Measurements from ENCODE around the gene TPP1. TPM values are rescaled to one million over a fixed set of nuclear protein-coding genes. Genes with fewer than 3 reads are reported as not detected.

Gene TPP1
- total RNA-seq, 1 donor from 2014 or later, result 207 TPM

GRCh38 chr11:6616596-6617250, 2.5 kb downstream of the TPP1 start:
- Histone ChIP-seq H3K4me1 (peaks cover 19% of the 10 kb centered on the region), H3K4me3 (no peak overlapping the region), H3K36me3 (peaks cover 30% of the 10 kb centered on the region), H3K9me3 (no peaks in the 10 kb centered on the region), H3K27me3 (no peaks in the 10 kb centered on the region), H3K27ac (no peak overlapping the region)
- DNase-seq (no peak), ATAC-seq (no peak)
- TF ChIP-seq CTCF (IDR thresholded peaks at IDR 0.05), result no peak
- intact Hi-C loops (cut with DNase I), result no loop called here

DNA sequence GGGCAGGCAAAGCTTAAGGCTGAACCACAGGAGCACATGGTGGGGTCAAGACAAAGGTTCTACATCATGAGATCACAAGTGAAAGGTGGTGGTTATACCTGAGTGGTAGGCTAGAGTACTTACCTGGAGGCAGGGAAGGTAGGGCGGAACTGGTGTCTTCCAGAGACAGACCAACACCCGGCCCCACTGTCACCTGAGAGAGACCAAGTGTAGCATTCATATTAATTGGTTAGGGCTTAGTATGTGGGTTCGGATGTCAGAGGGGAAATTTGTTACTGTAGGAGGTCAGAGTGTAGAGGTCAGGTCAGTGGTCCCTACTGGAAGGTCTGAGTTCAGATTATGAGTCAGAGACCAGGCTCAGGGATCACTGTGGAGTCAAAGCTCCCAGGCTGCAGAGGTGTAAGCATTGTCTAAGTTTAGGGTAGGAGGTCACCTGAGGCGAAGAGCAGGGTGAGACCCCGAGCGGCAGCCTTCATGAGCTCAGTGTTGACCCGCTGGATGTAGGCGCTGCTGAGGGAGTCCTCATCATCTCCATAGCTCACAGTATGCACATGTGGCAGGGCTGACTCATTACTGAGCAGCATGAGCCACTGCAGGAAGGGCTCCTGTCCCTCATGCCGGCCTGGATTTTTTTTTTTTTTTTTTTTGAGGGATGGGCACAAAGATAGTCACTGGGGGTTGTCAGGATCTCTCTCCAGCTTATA, 3.2 kb downstream of the TPP1 start:
- H3K4me1 ChIP-seq, result peaks cover 19% of the 10 kb centered on the region
- peaks cover 33% of the 10 kb centered on the region for H3K36me3 ChIP-seq
- no peak for TF ChIP-seq CTCF (IDR thresholded peaks at IDR 0.05)
- H3K27me3 ChIP-seq, result no peaks in the 10 kb centered on the region
- no peaks in the 10 kb centered on the region for H3K9me3 ChIP-seq
- no peak overlapping the region for H3K4me3 ChIP-seq
- H3K27ac ChIP-seq, result no peak overlapping the region
- ATAC-seq, result no peak
- DNase-seq, result no peak
- intact Hi-C loops (cut with DNase I), result no loop called here

- ATAC-seq, result no peak
Measured at GRCh38 chr11:6615046-6615445, 4.2 kb downstream of the TPP1 start.

GRCh38 chr11:6614446-6614845, 4.8 kb downstream of the TPP1 start:
- DNase-seq (no peak), ATAC-seq (no peak)
- Histone ChIP-seq H3K4me1 (peaks cover 23% of the 10 kb centered on the region), H3K4me3 (no peak overlapping the region), H3K27ac (no peak overlapping the region), H3K36me3 (peaks cover 49% of the 10 kb centered on the region), H3K27me3 (no peaks in the 10 kb centered on the region), H3K9me3 (no peaks in the 10 kb centered on the region)
- TF ChIP-seq CTCF (IDR thresholded peaks at IDR 0.05), result no peak
- intact Hi-C loops (cut with DNase I), result no loop called here

More at GRCh38 chr11:6615046-6615445, 4.2 kb downstream of the TPP1 start:
- no peaks in the 10 kb centered on the region for H3K27me3 ChIP-seq
- H3K4me1 ChIP-seq, result peaks cover 23% of the 10 kb centered on the region
- no peak overlapping the region for H3K27ac ChIP-seq
- intact Hi-C loops (cut with DNase I), result no loop called here
- no peaks in the 10 kb centered on the region for H3K9me3 ChIP-seq
- H3K36me3 ChIP-seq, result peaks cover 43% of the 10 kb centered on the region
- DNase-seq, result no peak
- TF ChIP-seq CTCF (IDR thresholded peaks at IDR 0.05), result no peak
- no peak overlapping the region for H3K4me3 ChIP-seq

- H3K27ac ChIP-seq, result peak overlapping the region; percentile 99
- DNase-seq (no peak), ATAC-seq (no peak)
- no peaks in the 10 kb centered on the region for H3K9me3 ChIP-seq
- TF ChIP-seq CTCF (IDR thresholded peaks at IDR 0.05), result no peak
- H3K36me3 ChIP-seq, result peaks cover 58% of the 10 kb centered on the region
- intact Hi-C loops (cut with DNase I), result no loop called here
- no peaks in the 10 kb centered on the region for H3K27me3 ChIP-seq
- H3K4me1 ChIP-seq, result peaks cover 23% of the 10 kb centered on the region
- no peak overlapping the region for H3K4me3 ChIP-seq
Measured at GRCh38 chr11:6613496-6613895, 5.7 kb downstream of the TPP1 start.
